K562 (cell line): Measurements from ENCODE around the gene ATP6V1G2. TPM values are rescaled to one million over a fixed set of nuclear protein-coding genes. Genes with fewer than 3 reads are reported as not detected.

ENCODE experiments used
- CHD1 ChIP-seq: fragments of 200-600 bp; sonication (generic); IDR thresholded peaks from one replicate; pipeline ENCODE4 v1.6.1; 2012; ENCODE audit warnings: mild to moderate bottlenecking, moderate library complexity, low read length, inconsistent platforms
- CTBP1 ChIP-seq: fragments of 450-650 bp; IDR thresholded peaks from 2 replicates; pipeline ENCODE4 v1.6.1; 2016; ENCODE audit warnings: borderline replicate concordance
- DPF2 ChIP-seq: fragments of 450-650 bp; IDR thresholded peaks from 2 replicates; pipeline ENCODE4 v1.6.1; 2016
- NFIC ChIP-seq: fragments of 450-650 bp; IDR thresholded peaks from 2 replicates; pipeline ENCODE4 v1.6.1; 2017; ENCODE audit warnings: mild to moderate bottlenecking, inconsistent platforms
- NRF1 ChIP-seq, 2 experiments: fragments of 450-650 bp; IDR thresholded peaks in 1 of 2; conservative IDR thresholded peaks in 1 of 2; 2 replicates each; pipeline ENCODE4 v1.6.1; 2014; ENCODE audit warnings: mild to moderate bottlenecking in 2 of 2
- RBBP5 ChIP-seq: fragments of 200-600 bp; sonication (generic); IDR thresholded peaks from 2 replicates; pipeline ENCODE4 v1.6.1; 2012; ENCODE audit warnings: borderline replicate concordance, mild to moderate bottlenecking, low read length, control low read depth, inconsistent platforms; ENCODE audit not compliant: insufficient read depth, poor library complexity, severe bottlenecking
- TCF3 ChIP-seq: sonication (generic); formaldehyde crosslinking; IDR thresholded peaks from 2 replicates; pipeline ENCODE4 v1.4.0; 2020; ENCODE audit warnings: mild to moderate bottlenecking, missing genetic modification reagents
- TGIF2 ChIP-seq: sonication (generic); formaldehyde crosslinking; IDR thresholded peaks from 2 replicates; pipeline ENCODE4 v1.8.1; 2022; ENCODE audit warnings: mild to moderate bottlenecking, missing genetic modification reagents, moderate library complexity
- polyA plus RNA-seq, 8 experiments: library from polyadenylated mRNA; depleted of rRNA in 4 of 8; stranded (reverse) in 5 of 8; unstranded in 3 of 8; fragments of >200 nt; fragmentation: Nextera tagmentation in 2 of 8; fragmentation: Illumina TruSeq in 1 of 8; extraction: Ambion mirVana in 2 of 8; extraction: Trizol in 1 of 8; gene quantifications; 2 replicates each; pipeline versions ENCODE4 v1.2.1 to v1.2.3, GENCODE V29; 2011 to 2014; ENCODE audit warnings: inconsistent platforms in 1 of 8, missing spikeins in 1 of 8
- total RNA-seq, 7 experiments: library from RNA; depleted of rRNA in 6 of 7; stranded (reverse); fragments of >200 nt in 6 of 7; fragmentation: Illumina TruSeq in 2 of 7; extraction: Trizol in 2 of 7; gene quantifications; 2 replicates each; pipeline versions ENCODE4 v1.2.1 to v1.2.3, GENCODE V29; 2011 to 2021; ENCODE audit warnings: low replicate concordance in 1 of 7
- TF ChIP-seq, protein P1 (sequence below): fragments of 450-650 bp; IDR thresholded peaks from 2 replicates; pipeline ENCODE4 v1.6.1; 2016; ENCODE audit warnings: mild to moderate bottlenecking, moderate library complexity
- TF ChIP-seq, protein P2 (sequence below): fragments of 200-800 bp; sonication (Bioruptor generic); IDR thresholded peaks from 2 replicates; pipeline ENCODE4 v1.6.1; 2017; ENCODE audit warnings: missing genetic modification characterization, missing compliant biosample characterization
- TF ChIP-seq, protein P3 (sequence below), 3 experiments: IDR thresholded peaks in 2 of 3; conservative IDR thresholded peaks in 1 of 3; 2 replicates each; pipeline ENCODE4 v1.5.1; 2011 to 2012; ENCODE audit warnings: low read length in 3 of 3, mild to moderate bottlenecking in 3 of 3, control low read depth in 2 of 3, improper control_type of control experiment in 1 of 3, inconsistent platforms in 1 of 3, low read depth in 1 of 3, mixed read lengths in 1 of 3, moderate library complexity in 1 of 3; ENCODE audit not compliant: insufficient read depth in 2 of 3

The ATP6V1G2 gene
- total and polyA plus RNA-seq, 9 of the 15 experiments (the other 6 are each of a cell fraction or from before 2014, with no cell fraction given) = 0.14 to 1.5 (median 0.33) TPM

DNA sequence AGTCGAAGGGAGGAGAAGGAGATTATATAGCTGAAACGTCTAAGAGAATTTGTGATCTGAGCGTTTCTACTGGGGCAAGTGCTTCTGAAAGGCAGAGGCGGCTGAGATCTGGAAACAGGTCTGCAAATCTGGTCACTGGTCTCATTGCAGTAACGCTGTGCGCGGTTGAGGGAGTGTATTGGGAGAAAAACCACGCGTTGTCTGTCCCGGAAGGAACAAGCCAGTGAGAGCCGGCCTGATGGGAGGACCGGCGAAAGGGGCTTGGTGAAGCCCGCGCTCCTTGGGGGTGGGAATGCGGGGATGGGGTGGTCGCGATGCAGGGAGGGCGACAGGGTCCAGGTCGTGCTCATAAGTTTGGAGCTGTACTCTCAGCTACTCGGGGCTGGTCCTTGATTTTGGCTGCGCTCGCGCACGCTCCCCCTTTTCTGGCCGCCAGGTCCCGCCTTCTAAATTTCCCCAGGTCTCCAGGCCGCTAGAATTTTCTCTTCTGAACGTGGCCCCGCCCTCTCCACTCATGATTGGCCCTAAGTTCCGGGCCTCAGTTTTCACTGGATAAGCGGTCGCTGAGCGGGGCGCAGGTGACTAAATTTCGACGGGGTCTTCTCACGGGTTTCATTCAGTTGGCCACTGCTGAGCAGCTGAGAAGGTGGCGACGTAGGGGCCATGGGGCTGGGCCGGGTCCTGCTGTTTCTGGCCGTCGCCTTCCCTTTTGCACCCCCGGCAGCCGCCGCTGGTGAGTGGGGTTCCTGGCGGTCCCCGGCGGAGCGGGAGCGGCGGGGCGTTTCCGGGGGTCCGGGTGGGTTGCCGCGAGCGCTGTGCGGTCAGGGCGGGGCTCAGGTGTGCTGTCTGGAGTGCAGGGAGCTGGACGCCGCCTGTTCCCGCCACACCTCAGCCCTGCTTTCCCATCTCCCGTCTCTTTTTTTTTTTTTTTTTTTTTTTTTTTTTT lies 48.6 kb downstream of the ATP6V1G2 start, which contains the start of gene MICB (continued):
- TF ChIP-seq, protein P1, sequence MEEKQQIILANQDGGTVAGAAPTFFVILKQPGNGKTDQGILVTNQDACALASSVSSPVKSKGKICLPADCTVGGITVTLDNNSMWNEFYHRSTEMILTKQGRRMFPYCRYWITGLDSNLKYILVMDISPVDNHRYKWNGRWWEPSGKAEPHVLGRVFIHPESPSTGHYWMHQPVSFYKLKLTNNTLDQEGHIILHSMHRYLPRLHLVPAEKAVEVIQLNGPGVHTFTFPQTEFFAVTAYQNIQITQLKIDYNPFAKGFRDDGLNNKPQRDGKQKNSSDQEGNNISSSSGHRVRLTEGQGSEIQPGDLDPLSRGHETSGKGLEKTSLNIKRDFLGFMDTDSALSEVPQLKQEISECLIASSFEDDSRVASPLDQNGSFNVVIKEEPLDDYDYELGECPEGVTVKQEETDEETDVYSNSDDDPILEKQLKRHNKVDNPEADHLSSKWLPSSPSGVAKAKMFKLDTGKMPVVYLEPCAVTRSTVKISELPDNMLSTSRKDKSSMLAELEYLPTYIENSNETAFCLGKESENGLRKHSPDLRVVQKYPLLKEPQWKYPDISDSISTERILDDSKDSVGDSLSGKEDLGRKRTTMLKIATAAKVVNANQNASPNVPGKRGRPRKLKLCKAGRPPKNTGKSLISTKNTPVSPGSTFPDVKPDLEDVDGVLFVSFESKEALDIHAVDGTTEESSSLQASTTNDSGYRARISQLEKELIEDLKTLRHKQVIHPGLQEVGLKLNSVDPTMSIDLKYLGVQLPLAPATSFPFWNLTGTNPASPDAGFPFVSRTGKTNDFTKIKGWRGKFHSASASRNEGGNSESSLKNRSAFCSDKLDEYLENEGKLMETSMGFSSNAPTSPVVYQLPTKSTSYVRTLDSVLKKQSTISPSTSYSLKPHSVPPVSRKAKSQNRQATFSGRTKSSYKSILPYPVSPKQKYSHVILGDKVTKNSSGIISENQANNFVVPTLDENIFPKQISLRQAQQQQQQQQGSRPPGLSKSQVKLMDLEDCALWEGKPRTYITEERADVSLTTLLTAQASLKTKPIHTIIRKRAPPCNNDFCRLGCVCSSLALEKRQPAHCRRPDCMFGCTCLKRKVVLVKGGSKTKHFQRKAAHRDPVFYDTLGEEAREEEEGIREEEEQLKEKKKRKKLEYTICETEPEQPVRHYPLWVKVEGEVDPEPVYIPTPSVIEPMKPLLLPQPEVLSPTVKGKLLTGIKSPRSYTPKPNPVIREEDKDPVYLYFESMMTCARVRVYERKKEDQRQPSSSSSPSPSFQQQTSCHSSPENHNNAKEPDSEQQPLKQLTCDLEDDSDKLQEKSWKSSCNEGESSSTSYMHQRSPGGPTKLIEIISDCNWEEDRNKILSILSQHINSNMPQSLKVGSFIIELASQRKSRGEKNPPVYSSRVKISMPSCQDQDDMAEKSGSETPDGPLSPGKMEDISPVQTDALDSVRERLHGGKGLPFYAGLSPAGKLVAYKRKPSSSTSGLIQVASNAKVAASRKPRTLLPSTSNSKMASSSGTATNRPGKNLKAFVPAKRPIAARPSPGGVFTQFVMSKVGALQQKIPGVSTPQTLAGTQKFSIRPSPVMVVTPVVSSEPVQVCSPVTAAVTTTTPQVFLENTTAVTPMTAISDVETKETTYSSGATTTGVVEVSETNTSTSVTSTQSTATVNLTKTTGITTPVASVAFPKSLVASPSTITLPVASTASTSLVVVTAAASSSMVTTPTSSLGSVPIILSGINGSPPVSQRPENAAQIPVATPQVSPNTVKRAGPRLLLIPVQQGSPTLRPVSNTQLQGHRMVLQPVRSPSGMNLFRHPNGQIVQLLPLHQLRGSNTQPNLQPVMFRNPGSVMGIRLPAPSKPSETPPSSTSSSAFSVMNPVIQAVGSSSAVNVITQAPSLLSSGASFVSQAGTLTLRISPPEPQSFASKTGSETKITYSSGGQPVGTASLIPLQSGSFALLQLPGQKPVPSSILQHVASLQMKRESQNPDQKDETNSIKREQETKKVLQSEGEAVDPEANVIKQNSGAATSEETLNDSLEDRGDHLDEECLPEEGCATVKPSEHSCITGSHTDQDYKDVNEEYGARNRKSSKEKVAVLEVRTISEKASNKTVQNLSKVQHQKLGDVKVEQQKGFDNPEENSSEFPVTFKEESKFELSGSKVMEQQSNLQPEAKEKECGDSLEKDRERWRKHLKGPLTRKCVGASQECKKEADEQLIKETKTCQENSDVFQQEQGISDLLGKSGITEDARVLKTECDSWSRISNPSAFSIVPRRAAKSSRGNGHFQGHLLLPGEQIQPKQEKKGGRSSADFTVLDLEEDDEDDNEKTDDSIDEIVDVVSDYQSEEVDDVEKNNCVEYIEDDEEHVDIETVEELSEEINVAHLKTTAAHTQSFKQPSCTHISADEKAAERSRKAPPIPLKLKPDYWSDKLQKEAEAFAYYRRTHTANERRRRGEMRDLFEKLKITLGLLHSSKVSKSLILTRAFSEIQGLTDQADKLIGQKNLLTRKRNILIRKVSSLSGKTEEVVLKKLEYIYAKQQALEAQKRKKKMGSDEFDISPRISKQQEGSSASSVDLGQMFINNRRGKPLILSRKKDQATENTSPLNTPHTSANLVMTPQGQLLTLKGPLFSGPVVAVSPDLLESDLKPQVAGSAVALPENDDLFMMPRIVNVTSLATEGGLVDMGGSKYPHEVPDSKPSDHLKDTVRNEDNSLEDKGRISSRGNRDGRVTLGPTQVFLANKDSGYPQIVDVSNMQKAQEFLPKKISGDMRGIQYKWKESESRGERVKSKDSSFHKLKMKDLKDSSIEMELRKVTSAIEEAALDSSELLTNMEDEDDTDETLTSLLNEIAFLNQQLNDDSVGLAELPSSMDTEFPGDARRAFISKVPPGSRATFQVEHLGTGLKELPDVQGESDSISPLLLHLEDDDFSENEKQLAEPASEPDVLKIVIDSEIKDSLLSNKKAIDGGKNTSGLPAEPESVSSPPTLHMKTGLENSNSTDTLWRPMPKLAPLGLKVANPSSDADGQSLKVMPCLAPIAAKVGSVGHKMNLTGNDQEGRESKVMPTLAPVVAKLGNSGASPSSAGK = peak; percentile 46
- no peak for TF ChIP-seq DPF2
- TF ChIP-seq RBBP5 = peak; percentile 74
- TF ChIP-seq, protein P2, sequence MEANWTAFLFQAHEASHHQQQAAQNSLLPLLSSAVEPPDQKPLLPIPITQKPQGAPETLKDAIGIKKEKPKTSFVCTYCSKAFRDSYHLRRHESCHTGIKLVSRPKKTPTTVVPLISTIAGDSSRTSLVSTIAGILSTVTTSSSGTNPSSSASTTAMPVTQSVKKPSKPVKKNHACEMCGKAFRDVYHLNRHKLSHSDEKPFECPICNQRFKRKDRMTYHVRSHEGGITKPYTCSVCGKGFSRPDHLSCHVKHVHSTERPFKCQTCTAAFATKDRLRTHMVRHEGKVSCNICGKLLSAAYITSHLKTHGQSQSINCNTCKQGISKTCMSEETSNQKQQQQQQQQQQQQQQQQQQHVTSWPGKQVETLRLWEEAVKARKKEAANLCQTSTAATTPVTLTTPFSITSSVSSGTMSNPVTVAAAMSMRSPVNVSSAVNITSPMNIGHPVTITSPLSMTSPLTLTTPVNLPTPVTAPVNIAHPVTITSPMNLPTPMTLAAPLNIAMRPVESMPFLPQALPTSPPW (CRISPR knock-in tag) = peak; percentile 24; the same call in 1 of the 2 replicates
- TF ChIP-seq CHD1 = peak; percentile 18
- no peak for TF ChIP-seq TCF3
- peak; percentile 38 for TF ChIP-seq NFIC
- TF ChIP-seq NRF1 (conservative IDR thresholded peaks at IDR 0.05 in 1 of 2, IDR thresholded peaks at IDR 0.05 in 1 of 2) = peak; percentile 93
- peak; percentile 41; the same call in 1 of the 2 replicates for TF ChIP-seq CTBP1
- TF ChIP-seq TGIF2 (CRISPR knock-in tag) = no peak
- TF ChIP-seq, protein P3, sequence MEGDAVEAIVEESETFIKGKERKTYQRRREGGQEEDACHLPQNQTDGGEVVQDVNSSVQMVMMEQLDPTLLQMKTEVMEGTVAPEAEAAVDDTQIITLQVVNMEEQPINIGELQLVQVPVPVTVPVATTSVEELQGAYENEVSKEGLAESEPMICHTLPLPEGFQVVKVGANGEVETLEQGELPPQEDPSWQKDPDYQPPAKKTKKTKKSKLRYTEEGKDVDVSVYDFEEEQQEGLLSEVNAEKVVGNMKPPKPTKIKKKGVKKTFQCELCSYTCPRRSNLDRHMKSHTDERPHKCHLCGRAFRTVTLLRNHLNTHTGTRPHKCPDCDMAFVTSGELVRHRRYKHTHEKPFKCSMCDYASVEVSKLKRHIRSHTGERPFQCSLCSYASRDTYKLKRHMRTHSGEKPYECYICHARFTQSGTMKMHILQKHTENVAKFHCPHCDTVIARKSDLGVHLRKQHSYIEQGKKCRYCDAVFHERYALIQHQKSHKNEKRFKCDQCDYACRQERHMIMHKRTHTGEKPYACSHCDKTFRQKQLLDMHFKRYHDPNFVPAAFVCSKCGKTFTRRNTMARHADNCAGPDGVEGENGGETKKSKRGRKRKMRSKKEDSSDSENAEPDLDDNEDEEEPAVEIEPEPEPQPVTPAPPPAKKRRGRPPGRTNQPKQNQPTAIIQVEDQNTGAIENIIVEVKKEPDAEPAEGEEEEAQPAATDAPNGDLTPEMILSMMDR (IDR thresholded peaks at IDR 0.05 in 2 of 3, conservative IDR thresholded peaks at IDR 0.05 in 1 of 3; ENCODE audit: insufficient read depth in 2 of 3, low read depth in 1 of 3, low read length in 3 of 3) = no peak
